GM18861 (cell line): ENCODE data around the gene KRT6B.
"Not testable (repeated sequence)": the region's sequence is repeated elsewhere in the genome, so short reads cannot be mapped to it uniquely, and the experiment has no call there.

Experiments
- ATAC-seq: cut with Tn5 transposase; IDR thresholded peaks from one replicate; pipeline ENCODE4 v1.9.1; 2021; ENCODE audit not compliant: unreplicated experiment

KRT6B gene

GRCh38 chr12:52473768-52474167 is 21.8 kb upstream of the KRT6B start, which contains the start of gene KRT6C:
KRT6C (minus strand) TSS chr12:52473805; CDS start chr12:52473737, 68 bp downstream.
- no peak for ATAC-seq

GRCh38 chr12:52469853-52470252 is 17.9 kb upstream of the KRT6B start:
- no peak for ATAC-seq

GRCh38 chr12:52464897-52465296 is 13.0 kb upstream of the KRT6B start:
- ATAC-seq = no peak

GRCh38 chr12:52461693-52462092 is 9.7 kb upstream of the KRT6B start:
- ATAC-seq = no peak

DNA sequence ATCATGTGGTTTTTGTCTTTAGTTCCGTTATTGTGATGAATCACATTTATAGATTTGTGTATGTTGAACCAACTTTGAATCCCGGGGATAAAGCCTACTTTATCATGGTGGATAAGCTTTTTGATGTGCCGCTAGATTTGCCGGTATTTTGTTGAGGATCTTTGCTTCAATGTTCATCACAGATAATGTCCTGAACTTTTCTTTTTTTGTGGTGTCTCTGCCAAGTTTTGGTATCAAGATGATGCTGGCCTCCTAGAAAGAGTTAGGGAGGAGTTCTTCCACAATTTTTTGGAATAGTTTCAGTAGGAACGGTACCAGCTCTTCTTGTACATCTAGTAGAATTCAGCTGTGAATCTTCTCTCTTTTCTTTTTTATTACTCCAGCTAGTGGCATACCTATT is 6.9 kb upstream of the KRT6B start:
- ATAC-seq = no peak

GRCh38 chr12:52455821-52456220 is 3.9 kb upstream of the KRT6B start:
- ATAC-seq = no peak

DNA sequence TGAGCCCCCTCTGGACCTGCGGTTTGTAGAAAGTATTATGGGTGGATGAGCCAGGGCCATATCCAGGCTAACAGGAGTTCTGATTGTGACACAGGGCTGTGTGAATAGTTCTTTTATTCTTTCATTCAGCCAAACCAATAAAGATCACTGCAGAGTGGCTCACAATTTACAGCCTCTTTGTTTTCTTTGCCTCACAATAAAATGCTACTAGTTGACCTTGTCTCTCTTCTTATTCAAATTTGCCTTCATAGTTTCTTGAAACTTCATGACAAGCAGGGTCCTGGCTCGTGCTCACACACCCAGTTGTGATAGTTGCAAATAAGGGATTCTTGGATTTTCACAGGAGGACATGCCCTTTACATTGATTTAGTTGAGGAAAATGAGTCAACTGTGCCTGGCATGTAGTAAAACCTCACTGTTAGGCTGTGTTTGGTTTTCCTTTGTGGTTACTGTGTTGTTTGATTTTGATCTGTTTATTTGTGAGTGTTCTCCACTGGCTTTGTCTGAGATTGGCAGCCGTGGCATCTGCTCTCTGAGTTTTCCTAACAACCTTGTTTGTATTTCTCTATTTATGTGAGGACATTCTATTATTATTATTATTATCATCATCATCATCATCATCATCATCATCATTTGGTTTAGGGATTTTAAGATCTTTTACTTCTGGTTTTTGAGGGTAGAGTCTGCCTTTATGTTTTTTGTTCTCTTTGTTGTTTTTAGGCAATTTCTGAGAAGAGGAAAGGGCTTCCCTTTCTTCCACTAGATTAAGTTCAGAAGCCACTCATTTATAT is 2.7 kb upstream of the KRT6B start:
- no peak for ATAC-seq

- ATAC-seq = no peak
Measured at GRCh38 chr12:52448228-52448627, 3.7 kb downstream of the KRT6B start.

GRCh38 chr12:52447196-52447595 is 4.8 kb downstream of the KRT6B start:
- ATAC-seq = not testable (repeated sequence)

GRCh38 chr12:52446367-52447045 is 5.4 kb downstream of the KRT6B start:
- no peak for ATAC-seq

- ATAC-seq = no peak
Measured at GRCh38 chr12:52445876-52446275, 6.1 kb downstream of the KRT6B start.

GRCh38 chr12:52444647-52445595 is 7.0 kb downstream of the KRT6B start:
- no peak for ATAC-seq

DNA sequence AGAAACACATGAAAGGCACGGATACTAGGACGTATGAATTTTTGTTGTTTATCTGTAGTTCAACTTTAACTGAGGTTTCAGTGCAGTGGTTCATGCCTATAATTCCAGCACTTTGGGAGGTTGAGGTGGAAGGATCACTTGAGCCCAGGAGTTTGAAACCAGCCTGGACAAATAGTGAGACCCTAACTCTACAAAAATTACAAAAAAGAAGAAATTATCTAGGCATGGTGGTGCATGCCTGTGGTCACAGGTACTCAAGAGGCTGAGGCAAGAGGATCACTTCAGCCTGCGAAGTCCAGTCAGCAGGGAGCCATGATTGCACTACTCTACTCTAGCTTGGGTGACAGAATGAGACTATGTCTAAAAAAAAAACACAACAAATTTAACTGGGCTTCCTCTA is 8.0 kb downstream of the KRT6B start:
- ATAC-seq = no peak

DNA sequence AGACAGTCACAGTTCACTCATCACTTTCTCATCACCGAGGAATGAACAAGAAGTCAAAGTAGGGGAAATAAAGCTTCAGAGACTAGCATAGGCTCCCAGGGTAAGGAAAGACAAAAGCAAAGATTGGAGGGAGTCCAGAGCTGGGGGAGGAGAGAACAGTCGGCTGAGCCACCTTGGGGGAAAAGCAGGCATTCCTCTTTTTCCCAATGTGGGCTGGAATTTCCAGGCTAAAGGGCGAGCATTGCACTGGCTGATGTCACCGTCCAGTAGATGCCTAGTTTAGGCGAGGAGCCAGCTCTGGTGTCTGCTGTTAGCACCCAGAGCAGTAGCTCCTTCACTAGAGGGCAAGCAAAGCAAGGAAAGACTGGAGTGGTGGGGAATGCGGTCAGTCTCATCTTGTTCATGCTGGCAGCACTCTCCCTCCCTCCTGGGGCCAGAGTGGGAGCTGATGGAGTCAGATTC is 9.3 kb downstream of the KRT6B start:
- ATAC-seq = no peak

- ATAC-seq = no peak
Measured at GRCh38 chr12:52441320-52441911, 10.5 kb downstream of the KRT6B start.

- no peak for ATAC-seq
Measured at GRCh38 chr12:52440821-52441319, 11.1 kb downstream of the KRT6B start.

DNA sequence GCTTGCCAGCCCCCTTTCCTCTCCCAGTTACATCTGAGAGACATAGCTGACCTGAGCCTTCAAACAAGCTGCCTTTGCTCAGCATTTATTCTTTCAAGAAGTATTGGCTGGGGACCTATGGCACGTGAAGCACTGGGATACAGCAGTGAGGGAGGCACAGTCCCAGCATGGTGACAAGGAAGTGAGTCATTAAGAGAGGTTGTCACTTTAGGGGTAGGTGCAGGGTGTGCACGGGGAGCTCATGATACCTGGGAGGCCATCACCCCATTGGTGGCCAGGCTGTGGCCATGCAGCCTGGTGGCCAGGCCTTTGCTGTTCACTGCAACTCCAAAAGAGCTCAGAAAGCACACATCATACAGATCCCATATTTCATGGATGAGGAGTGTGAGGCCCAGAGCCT is 12.1 kb downstream of the KRT6B start:
- ATAC-seq = no peak

- ATAC-seq = no peak
Measured at GRCh38 chr12:52439420-52439819, 12.5 kb downstream of the KRT6B start.

- no peak for ATAC-seq
Measured at GRCh38 chr12:52438305-52439301, 13.3 kb downstream of the KRT6B start.
